GM12878 (cell line): ENCODE measurements around the gene KRTAP12-4. TPM values are rescaled to one million over a fixed set of nuclear protein-coding genes. Genes with fewer than 3 reads are reported as not detected.

Experiments used
- CTCF ChIP-seq, 3 experiments: IDR thresholded peaks in 2 of 3; conservative IDR thresholded peaks in 1 of 3; 2 replicates each; pipeline ENCODE4 v1.5.1; 2011; ENCODE audit warnings: low read depth in 3 of 3, low read length in 3 of 3, mild to moderate bottlenecking in 3 of 3, control low read depth in 2 of 3, moderate library complexity in 2 of 3, inconsistent platforms in 1 of 3, mixed read lengths in 1 of 3; ENCODE audit not compliant: control insufficient read depth in 2 of 3, insufficient read depth in 1 of 3; ENCODE audit errors: extremely low read depth in 1 of 3
- CUX1 ChIP-seq: IDR thresholded peaks from 2 replicates; pipeline ENCODE4 v1.6.1; 2012; ENCODE audit warnings: improper control_type of control experiment, low read depth, low read length; ENCODE audit not compliant: insufficient replicate concordance
- ESRRA ChIP-seq: IDR thresholded peaks from 2 replicates; pipeline ENCODE4 v1.6.1; 2012; ENCODE audit warnings: mild to moderate bottlenecking, low read length, improper control_type of control experiment
- FOS ChIP-seq: IDR thresholded peaks from 3 replicates; pipeline ENCODE4 v1.6.1; 2011; ENCODE audit warnings: borderline replicate concordance; ENCODE audit not compliant: insufficient read length; ENCODE audit errors: extremely low read depth
- KAT2A ChIP-seq: conservative IDR thresholded peaks from 2 replicates; pipeline ENCODE4 v1.6.1; 2011; ENCODE audit warnings: low read depth, low read length; ENCODE audit not compliant: control insufficient read depth
- PAX8 ChIP-seq: fragments of 450-650 bp; IDR thresholded peaks from 2 replicates; pipeline ENCODE4 v1.6.1; 2017; ENCODE audit warnings: mild to moderate bottlenecking, moderate library complexity
- POLR2AphosphoS2 ChIP-seq: IDR thresholded peaks from 2 replicates; pipeline ENCODE4 v1.6.1; 2011; ENCODE audit warnings: low read depth, mild to moderate bottlenecking, low read length, improper control_type of control experiment, moderate library complexity
- ZNF217 ChIP-seq: fragments of 450-650 bp; IDR thresholded peaks from 2 replicates; pipeline ENCODE4 v1.6.1; 2017; ENCODE audit warnings: antibody characterized with exemption, mild to moderate bottlenecking
- polyA plus RNA-seq, 11 experiments: library from polyadenylated mRNA; depleted of rRNA in 4 of 11; unstranded in 6 of 11; stranded (reverse) in 5 of 11; fragments of >200 nt; fragmentation: Nextera tagmentation in 4 of 11; fragmentation: Illumina TruSeq in 1 of 11; extraction: Ambion mirVana in 4 of 11; extraction: Trizol in 1 of 11; gene quantifications; 1 replicate in 1 of 11; 2 replicates in 10 of 11; pipeline versions ENCODE4 v1.2.1 to v1.2.3, GENCODE V29; 2011 to 2016; ENCODE audit warnings: inconsistent platforms in 2 of 11, missing spikeins in 2 of 11, low read depth in 1 of 11
- total RNA-seq, 4 experiments: library from RNA; depleted of rRNA in 3 of 4; stranded (reverse); fragments of >200 nt in 3 of 4; fragmentation: Illumina TruSeq in 1 of 4; extraction: Trizol in 1 of 4; gene quantifications; 2 replicates each; pipeline versions ENCODE4 v1.2.1 to v1.2.3, GENCODE V29; 2013 to 2021
- TF ChIP-seq, protein P1 (sequence below): fragments of 450-650 bp; IDR thresholded peaks from 2 replicates; pipeline ENCODE4 v1.6.1; 2017; ENCODE audit warnings: mild to moderate bottlenecking

KRTAP12-4 gene
- total and polyA plus RNA-seq, 10 of the 15 experiments (the other 5 are each of a cell fraction or from before 2014, with no cell fraction given): not detected

- TF ChIP-seq CUX1 (no peak), PAX8 (no peak), ZNF217 (no peak), FOS (no peak), ESRRA (no peak), KAT2A (no peak), POLR2AphosphoS2 (no peak), CTCF (IDR thresholded peaks at IDR 0.05 in 2 of 3, conservative IDR thresholded peaks at IDR 0.05 in 1 of 3; ENCODE audit: control insufficient read depth in 2 of 3, extremely low read depth in 1 of 3, insufficient read depth in 1 of 3, low read depth in 3 of 3, low read length in 3 of 3) (no peak)
- TF ChIP-seq, protein P1, sequence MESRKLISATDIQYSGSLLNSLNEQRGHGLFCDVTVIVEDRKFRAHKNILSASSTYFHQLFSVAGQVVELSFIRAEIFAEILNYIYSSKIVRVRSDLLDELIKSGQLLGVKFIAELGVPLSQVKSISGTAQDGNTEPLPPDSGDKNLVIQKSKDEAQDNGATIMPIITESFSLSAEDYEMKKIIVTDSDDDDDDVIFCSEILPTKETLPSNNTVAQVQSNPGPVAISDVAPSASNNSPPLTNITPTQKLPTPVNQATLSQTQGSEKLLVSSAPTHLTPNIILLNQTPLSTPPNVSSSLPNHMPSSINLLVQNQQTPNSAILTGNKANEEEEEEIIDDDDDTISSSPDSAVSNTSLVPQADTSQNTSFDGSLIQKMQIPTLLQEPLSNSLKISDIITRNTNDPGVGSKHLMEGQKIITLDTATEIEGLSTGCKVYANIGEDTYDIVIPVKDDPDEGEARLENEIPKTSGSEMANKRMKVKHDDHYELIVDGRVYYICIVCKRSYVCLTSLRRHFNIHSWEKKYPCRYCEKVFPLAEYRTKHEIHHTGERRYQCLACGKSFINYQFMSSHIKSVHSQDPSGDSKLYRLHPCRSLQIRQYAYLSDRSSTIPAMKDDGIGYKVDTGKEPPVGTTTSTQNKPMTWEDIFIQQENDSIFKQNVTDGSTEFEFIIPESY: no peak
Observed at GRCh38 chr21:44613386-44614155, 40.9 kb downstream of the KRTAP12-4 start (continued).
